ENCODE measurements around the gene ZNF217.
"Not testable (repeated sequence)": the region's sequence is repeated elsewhere in the genome, so short reads cannot be mapped to it uniquely, and the experiment has no call there.

Gene ZNF217

GRCh38 chr20:53617791-53618489, 24.3 kb upstream of the ZNF217 start:
- DNase-seq (ENCODE audit: low read depth), result no peak
- TF ChIP-seq CTCF (IDR thresholded peaks at IDR 0.05; ENCODE audit: low read depth, low read length, missing control alignments), result no peak
- in situ Hi-C loops (cut with HindIII; ENCODE audit: low sequenced_read_pairs), result no loop called here
- H3K4me3 ChIP-seq (ENCODE audit: low read depth, low read length), result no peak overlapping the region

DNA sequence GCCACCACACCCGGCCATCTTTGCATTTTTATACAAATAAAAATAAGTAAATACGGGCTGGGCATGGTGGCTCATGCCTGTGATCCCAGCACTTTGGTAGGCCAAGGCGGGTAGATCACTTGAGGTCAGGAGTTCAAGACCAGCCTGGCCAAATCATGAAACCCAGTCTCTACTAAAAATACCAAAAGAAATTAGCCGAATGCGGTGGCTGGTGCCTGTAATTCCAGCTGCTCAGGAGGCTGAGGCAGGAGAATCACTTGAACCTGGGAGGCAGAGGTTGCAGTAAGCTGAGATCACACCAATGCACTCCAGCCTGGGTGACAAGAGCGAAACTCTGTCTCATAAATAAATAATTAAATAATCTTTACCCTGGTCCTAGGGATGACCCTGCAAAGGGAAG, 22.9 kb upstream of the ZNF217 start:
- not testable (repeated sequence) for DNase-seq (ENCODE audit: low read depth)

DNA sequence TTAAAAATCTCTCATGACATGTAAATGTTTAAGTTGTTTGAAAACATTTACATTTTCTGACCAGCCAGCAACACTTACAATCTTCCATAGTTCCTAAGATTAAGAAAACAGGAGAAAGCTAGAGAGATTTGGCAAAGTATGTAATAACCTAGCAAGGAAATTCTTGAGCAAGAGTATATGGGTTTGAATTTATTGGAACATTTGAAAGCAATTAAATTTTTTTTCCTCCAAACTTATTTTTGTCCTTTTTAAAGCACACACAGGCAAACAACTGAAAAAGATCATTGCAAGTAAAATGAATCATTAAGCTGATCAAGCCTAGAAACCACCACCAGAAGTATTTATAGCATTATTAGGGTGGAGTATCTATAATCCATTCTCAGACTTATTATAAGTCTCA, 20.1 kb upstream of the ZNF217 start:
- no peak for TF ChIP-seq CTCF (IDR thresholded peaks at IDR 0.05; ENCODE audit: low read depth, low read length, missing control alignments)
- DNase-seq (ENCODE audit: low read depth), result no peak
- no peak overlapping the region for H3K4me3 ChIP-seq (ENCODE audit: low read depth, low read length)
- in situ Hi-C loops (cut with HindIII; ENCODE audit: low sequenced_read_pairs), result no loop called here

More for the DNA sequence above, 22.9 kb upstream of the ZNF217 start:
- in situ Hi-C loops (cut with HindIII; ENCODE audit: low sequenced_read_pairs); H3K4me3 ChIP-seq (ENCODE audit: low read depth, low read length): not testable (repeated sequence)

DNA sequence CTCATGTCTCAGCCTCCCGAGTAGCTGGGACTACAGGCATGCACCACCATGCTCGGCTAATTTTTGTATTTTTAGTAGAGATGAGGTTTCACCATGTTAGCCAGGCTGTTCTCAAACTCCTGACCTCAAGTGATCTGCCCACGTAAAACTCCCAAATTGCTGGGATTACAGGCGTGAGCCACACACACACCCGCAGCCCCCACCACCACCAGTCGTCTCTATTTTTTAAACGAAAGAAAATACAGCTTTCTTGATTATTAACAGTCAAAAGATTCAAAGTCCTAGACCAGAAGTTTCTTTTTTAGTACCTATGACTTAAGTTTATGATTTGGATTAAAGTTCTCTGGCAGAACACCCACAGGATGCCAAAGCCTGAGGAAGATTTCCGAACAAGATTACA, 18.6 kb upstream of the ZNF217 start:
- in situ Hi-C loops (cut with HindIII; ENCODE audit: low sequenced_read_pairs); H3K4me3 ChIP-seq (ENCODE audit: low read depth, low read length); DNase-seq (ENCODE audit: low read depth): not testable (repeated sequence)

GRCh38 chr20:53611449-53611894, 17.8 kb upstream of the ZNF217 start:
- DNase-seq (ENCODE audit: low read depth), result peak; percentile 97
- H3K4me3 ChIP-seq (ENCODE audit: low read depth, low read length), result no peak overlapping the region
- TF ChIP-seq CTCF (IDR thresholded peaks at IDR 0.05; ENCODE audit: low read depth, low read length, missing control alignments), result no peak
- in situ Hi-C loops (cut with HindIII; ENCODE audit: low sequenced_read_pairs), result no loop called here

GRCh38 chr20:53609491-53610445, 16.1 kb upstream of the ZNF217 start:
- in situ Hi-C loops (cut with HindIII; ENCODE audit: low sequenced_read_pairs), result no loop called here
- no peak overlapping the region for H3K4me3 ChIP-seq (ENCODE audit: low read depth, low read length)
- no peak for DNase-seq (ENCODE audit: low read depth)
- TF ChIP-seq CTCF (IDR thresholded peaks at IDR 0.05; ENCODE audit: low read depth, low read length, missing control alignments), result no peak

- in situ Hi-C loops (cut with HindIII; ENCODE audit: low sequenced_read_pairs), result no loop called here
- DNase-seq (ENCODE audit: low read depth), result no peak
- TF ChIP-seq CTCF (IDR thresholded peaks at IDR 0.05; ENCODE audit: low read depth, low read length, missing control alignments), result no peak
- no peak overlapping the region for H3K4me3 ChIP-seq (ENCODE audit: low read depth, low read length)
Measured at GRCh38 chr20:53608456-53609452, 15.1 kb upstream of the ZNF217 start.
